Measurements from ENCODE around the gene IKZF3. TPM values are rescaled to one million over a fixed set of nuclear protein-coding genes. Genes with fewer than 3 reads are reported as not detected.

The IKZF3 gene
- total RNA-seq, 1 experiment from 2014 or later: 0.81 TPM

DNA sequence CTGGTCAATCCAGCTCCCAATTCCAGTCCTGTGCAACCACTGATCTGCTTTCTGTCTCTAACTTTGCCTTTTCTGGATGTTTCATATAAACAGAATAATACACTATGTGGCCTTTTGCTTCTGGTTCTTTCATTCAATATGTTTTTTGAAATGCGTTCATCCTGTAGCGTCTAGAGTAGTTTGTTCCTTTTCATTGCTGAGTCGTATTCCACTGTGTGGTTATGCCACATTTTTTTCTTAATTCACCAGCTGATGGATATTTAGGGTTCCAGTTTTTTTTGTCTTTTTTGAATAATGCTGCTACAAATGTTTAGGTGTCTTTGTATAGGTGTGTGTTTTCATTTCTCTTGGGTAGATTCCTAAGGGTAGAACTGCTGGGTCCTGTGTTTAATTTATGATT, 131.5 kb downstream of the IKZF3 start:
- Mint-ChIP-seq H3K27ac (no peak overlapping the region), H3K36me3 (peaks cover 4% of the 10 kb centered on the region; the same call in 1 of the 2 replicates), H3K27me3 (ENCODE audit: low read depth) (no peaks in the 10 kb centered on the region), H3K4me1 (peaks cover 30% of the 10 kb centered on the region), H3K9me3 (no peaks in the 10 kb centered on the region), H3K4me3 (no peak overlapping the region)
- no peak for ATAC-seq
- DNase-seq (ENCODE audit: low spot score): no peak
- CTCF ChIA-PET: interaction anchor here (0.7 to 3.0 kb wide), 5 partner anchors 24 to 111 kb away, joined by 3 to 23 read pairs (median 4); no protein-coding TSS in a partner anchor
- TF ChIP-seq ZNF317 (CRISPR knock-in tag; IDR thresholded peaks at IDR 0.05; ENCODE audit: borderline replicate concordance, low read depth): no peak
- no peak for TF ChIP-seq CBFB (CRISPR knock-in tag; IDR thresholded peaks at IDR 0.05; ENCODE audit: low read depth)
- no peak for TF ChIP-seq GTF2I (CRISPR knock-in tag; conservative IDR thresholded peaks at IDR 0.05)
- TF ChIP-seq FOXK1 (CRISPR knock-in tag; IDR thresholded peaks at IDR 0.05): no peak
- no peak for TF ChIP-seq CREM (CRISPR knock-in tag; IDR thresholded peaks at IDR 0.05)
- TF ChIP-seq, protein P1, sequence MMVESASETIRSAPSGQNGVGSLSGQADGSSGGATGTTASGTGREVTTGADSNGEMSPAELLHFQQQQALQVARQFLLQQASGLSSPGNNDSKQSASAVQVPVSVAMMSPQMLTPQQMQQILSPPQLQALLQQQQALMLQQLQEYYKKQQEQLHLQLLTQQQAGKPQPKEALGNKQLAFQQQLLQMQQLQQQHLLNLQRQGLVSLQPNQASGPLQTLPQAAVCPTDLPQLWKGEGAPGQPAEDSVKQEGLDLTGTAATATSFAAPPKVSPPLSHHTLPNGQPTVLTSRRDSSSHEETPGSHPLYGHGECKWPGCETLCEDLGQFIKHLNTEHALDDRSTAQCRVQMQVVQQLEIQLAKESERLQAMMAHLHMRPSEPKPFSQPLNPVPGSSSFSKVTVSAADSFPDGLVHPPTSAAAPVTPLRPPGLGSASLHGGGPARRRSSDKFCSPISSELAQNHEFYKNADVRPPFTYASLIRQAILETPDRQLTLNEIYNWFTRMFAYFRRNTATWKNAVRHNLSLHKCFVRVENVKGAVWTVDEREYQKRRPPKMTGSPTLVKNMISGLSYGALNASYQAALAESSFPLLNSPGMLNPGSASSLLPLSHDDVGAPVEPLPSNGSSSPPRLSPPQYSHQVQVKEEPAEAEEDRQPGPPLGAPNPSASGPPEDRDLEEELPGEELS (CRISPR knock-in tag; IDR thresholded peaks at IDR 0.05): no peak
- TF ChIP-seq NFE2L1 (CRISPR knock-in tag; IDR thresholded peaks at IDR 0.05): no peak
- no peak for TF ChIP-seq TEAD4 (CRISPR knock-in tag; IDR thresholded peaks at IDR 0.05)
- TF ChIP-seq, protein P2, sequence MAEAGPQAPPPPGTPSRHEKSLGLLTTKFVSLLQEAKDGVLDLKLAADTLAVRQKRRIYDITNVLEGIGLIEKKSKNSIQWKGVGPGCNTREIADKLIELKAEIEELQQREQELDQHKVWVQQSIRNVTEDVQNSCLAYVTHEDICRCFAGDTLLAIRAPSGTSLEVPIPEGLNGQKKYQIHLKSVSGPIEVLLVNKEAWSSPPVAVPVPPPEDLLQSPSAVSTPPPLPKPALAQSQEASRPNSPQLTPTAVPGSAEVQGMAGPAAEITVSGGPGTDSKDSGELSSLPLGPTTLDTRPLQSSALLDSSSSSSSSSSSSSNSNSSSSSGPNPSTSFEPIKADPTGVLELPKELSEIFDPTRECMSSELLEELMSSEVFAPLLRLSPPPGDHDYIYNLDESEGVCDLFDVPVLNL (CRISPR knock-in tag; IDR thresholded peaks at IDR 0.05; ENCODE audit: borderline replicate concordance, low read depth): no peak
- TF ChIP-seq, protein P3, sequence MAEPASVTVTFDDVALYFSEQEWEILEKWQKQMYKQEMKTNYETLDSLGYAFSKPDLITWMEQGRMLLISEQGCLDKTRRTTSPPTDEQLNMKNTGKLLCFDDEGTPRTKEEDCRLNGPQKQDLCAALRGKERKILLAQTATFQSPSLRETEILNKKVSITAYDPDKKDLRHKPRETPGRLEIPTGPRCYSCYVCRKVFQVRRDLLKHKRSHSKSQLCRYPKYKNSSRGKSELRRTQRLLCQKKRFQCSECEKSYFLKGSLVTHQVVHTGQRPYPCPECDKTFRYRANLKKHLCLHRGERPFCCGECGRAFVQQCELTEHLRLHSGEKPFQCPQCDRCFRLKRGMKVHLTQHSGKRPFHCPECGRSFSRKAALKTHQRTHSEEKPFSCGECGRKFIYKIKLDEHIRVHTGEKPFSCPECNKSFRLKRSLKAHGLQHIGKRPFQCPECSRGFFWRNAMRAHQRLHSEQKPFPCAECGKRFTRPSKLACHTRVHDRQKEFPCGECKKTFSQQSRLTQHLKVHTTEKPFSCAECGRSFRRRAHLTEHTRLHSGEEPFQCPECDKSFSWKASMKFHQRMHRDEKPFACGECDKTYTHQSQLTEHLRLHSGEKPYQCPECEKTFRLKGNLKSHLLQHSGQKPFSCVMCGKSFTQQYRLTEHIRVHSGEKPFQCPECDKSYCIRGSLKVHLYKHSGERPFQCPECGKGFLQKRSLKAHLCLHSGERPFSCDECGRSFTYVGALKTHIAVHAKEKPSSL (CRISPR knock-in tag; conservative IDR thresholded peaks at IDR 0.05): no peak
- TF ChIP-seq, protein P4, sequence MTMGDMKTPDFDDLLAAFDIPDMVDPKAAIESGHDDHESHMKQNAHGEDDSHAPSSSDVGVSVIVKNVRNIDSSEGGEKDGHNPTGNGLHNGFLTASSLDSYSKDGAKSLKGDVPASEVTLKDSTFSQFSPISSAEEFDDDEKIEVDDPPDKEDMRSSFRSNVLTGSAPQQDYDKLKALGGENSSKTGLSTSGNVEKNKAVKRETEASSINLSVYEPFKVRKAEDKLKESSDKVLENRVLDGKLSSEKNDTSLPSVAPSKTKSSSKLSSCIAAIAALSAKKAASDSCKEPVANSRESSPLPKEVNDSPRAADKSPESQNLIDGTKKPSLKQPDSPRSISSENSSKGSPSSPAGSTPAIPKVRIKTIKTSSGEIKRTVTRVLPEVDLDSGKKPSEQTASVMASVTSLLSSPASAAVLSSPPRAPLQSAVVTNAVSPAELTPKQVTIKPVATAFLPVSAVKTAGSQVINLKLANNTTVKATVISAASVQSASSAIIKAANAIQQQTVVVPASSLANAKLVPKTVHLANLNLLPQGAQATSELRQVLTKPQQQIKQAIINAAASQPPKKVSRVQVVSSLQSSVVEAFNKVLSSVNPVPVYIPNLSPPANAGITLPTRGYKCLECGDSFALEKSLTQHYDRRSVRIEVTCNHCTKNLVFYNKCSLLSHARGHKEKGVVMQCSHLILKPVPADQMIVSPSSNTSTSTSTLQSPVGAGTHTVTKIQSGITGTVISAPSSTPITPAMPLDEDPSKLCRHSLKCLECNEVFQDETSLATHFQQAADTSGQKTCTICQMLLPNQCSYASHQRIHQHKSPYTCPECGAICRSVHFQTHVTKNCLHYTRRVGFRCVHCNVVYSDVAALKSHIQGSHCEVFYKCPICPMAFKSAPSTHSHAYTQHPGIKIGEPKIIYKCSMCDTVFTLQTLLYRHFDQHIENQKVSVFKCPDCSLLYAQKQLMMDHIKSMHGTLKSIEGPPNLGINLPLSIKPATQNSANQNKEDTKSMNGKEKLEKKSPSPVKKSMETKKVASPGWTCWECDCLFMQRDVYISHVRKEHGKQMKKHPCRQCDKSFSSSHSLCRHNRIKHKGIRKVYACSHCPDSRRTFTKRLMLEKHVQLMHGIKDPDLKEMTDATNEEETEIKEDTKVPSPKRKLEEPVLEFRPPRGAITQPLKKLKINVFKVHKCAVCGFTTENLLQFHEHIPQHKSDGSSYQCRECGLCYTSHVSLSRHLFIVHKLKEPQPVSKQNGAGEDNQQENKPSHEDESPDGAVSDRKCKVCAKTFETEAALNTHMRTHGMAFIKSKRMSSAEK (CRISPR knock-in tag; IDR thresholded peaks at IDR 0.05; ENCODE audit: borderline replicate concordance): no peak
- POLR2A ChIA-PET: no interaction called here

DNA sequence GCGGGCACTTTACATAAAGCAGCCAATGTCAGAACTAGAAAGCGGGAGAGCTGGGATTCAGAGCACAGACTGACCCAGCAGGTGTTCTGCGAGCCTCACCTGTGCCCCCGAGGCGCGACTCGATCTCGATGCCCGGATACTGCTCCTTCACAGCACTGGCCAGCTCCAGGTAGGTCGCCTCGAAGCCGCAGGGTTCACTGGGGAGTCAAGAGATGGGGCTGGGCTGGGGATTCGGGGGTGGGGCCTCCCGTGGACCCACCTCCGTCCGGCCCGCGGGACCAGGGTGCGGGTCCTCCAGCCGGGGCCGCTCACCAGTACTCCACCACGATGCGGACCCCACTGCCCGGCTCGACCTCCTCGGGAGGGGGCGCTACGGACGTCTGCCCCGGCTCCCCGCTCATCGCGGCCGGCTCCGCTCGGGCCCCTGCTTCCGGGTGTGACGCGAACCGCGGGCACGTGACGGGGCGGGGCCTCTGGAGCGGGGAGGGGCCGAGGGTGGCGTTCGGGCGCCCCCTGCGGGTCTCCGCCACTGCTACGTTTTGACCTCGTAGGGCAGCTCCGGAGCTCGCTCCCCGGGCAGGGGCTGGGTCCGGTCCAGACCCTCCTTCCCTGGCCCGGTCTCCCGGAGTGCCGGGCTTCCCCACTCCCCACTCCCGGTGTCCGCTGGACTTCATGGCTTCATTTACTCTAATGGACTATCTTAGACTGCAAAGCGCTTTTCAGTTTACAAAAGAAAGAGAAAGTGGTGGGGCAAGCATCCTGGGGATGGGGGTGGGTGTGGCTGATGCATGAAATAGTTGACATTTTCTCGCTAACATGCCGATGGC, 133.8 kb downstream of the IKZF3 start, which contains the start of gene MIEN1:
TSS of gene MIEN1 (minus strand) at position 438 of the 827 bp plus-strand sequence. CDS start at position 401, 37 bp downstream.
- H3K27me3 Mint-ChIP-seq (ENCODE audit: low read depth): no peaks in the 10 kb centered on the region
- H3K4me3 Mint-ChIP-seq: peak within 1 kb of the TSS; percentile 89
- peak within 1 kb of the TSS; percentile 91 for H3K27ac Mint-ChIP-seq
- POLR2A ChIA-PET: interaction anchor here (0.6 to 2.2 kb wide), 12 partner anchors 9 to 371 kb away, joined by 3 to 16 read pairs (median 4); partner anchors contain the start of genes ERBB2 and PGAP3
- H3K36me3 Mint-ChIP-seq: peaks cover 17% of the 10 kb centered on the region
- H3K4me1 Mint-ChIP-seq: peaks cover 14% of the 10 kb centered on the region
- ATAC-seq (peak; percentile 85), DNase-seq (ENCODE audit: low spot score) (peak; percentile 97)
- CTCF ChIA-PET: interaction anchor here (0.6 to 4.3 kb wide), 56 partner anchors 8 to 757 kb away, joined by 3 to 79 read pairs (median 4); partner anchors contain the start of genes ERBB2, PGAP3, PNMT and TCAP
- no peaks in the 10 kb centered on the region for H3K9me3 Mint-ChIP-seq
- TF ChIP-seq, protein P5, sequence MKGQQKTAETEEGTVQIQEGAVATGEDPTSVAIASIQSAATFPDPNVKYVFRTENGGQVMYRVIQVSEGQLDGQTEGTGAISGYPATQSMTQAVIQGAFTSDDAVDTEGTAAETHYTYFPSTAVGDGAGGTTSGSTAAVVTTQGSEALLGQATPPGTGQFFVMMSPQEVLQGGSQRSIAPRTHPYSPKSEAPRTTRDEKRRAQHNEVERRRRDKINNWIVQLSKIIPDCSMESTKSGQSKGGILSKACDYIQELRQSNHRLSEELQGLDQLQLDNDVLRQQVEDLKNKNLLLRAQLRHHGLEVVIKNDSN (CRISPR knock-in tag; IDR thresholded peaks at IDR 0.05): peak; percentile 99
- 0 out of 2 replicates have a peak, but pooled peaks have one; percentile 54 for TF ChIP-seq FOXK1 (CRISPR knock-in tag; IDR thresholded peaks at IDR 0.05)
- peak; percentile 74; the same call in 1 of the 2 replicates for TF ChIP-seq EMX1 (CRISPR knock-in tag; IDR thresholded peaks at IDR 0.05)
- peak; percentile 79 for TF ChIP-seq ETV6 (CRISPR knock-in tag; IDR thresholded peaks at IDR 0.05)
- peak; percentile 13; the same call in 1 of the 2 replicates for TF ChIP-seq RELA (CRISPR knock-in tag; IDR thresholded peaks at IDR 0.05; ENCODE audit: borderline replicate concordance)
- no peak for TF ChIP-seq ZNF317 (CRISPR knock-in tag; IDR thresholded peaks at IDR 0.05; ENCODE audit: borderline replicate concordance, low read depth)
- peak; percentile 97 for TF ChIP-seq ZNF121 (CRISPR knock-in tag; IDR thresholded peaks at IDR 0.05)
- TF ChIP-seq, protein P6, sequence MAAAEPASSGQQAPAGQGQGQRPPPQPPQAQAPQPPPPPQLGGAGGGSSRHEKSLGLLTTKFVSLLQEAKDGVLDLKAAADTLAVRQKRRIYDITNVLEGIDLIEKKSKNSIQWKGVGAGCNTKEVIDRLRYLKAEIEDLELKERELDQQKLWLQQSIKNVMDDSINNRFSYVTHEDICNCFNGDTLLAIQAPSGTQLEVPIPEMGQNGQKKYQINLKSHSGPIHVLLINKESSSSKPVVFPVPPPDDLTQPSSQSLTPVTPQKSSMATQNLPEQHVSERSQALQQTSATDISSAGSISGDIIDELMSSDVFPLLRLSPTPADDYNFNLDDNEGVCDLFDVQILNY (CRISPR knock-in tag; IDR thresholded peaks at IDR 0.05): 0 out of 2 replicates have a peak, but pooled peaks have one; percentile 59
- peak; percentile 53; the same call in 1 of the 2 replicates for TF ChIP-seq NFE2L1 (CRISPR knock-in tag; IDR thresholded peaks at IDR 0.05)
- no peak for TF ChIP-seq JUN (CRISPR knock-in tag; IDR thresholded peaks at IDR 0.05)
- 0 out of 2 replicates have a peak, but pooled peaks have one; percentile 54 for TF ChIP-seq ATF1 (CRISPR knock-in tag; IDR thresholded peaks at IDR 0.05)
- no peak for TF ChIP-seq SMAD3 (CRISPR knock-in tag; IDR thresholded peaks at IDR 0.05; ENCODE audit: borderline replicate concordance)
- peak; percentile 35; the same call in 1 of the 2 replicates for TF ChIP-seq PRRX2 (CRISPR knock-in tag; IDR thresholded peaks at IDR 0.05)
